ENCODE data around the gene CHRD. TPM values are rescaled to one million over a fixed set of nuclear protein-coding genes. Genes with fewer than 3 reads are reported as not detected.

The CHRD gene
- polyA plus RNA-seq, 12 donors: 14.6 to 38.9 (median 18.3) TPM; not detected in 1

- no peak for DNase-seq
These were observed 34.3 kb upstream of the CHRD start for GRCh38 chr3:184345317-184346144.

DNA sequence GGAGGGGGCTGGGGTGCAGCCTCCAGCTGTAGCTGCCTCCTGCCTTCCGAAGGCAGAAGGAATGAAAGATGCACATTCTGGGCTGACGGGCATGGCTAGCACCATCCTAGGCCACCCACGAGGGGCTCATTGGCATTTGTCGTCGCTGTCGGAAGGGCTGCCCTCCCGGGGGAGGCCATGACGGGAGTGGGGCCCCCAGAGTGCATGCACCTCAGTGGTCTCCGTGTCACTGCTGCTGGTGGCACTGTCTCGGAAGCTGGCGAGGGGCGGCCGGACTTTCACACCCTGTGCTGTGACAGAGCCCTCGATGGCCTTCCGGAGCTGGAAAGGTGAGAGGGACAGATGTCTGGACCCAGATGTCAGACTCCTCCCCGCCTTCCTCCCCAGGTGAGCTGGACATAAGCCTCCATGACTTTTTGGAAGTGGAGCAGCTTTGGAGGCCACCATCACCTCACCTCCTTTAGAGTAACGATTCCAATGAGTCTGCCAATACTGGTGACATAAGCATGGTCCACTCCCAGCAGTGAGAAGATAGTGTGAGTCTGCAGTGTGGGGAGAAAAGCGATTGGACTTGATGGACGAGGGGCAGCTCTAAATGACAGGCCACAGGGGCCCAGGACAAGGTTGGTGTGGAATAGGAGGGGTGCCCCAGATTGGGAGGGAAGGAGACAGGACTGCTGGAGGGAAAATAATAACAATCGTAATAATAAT, 33.2 kb upstream of the CHRD start:
- DNase-seq: no peak

DNA sequence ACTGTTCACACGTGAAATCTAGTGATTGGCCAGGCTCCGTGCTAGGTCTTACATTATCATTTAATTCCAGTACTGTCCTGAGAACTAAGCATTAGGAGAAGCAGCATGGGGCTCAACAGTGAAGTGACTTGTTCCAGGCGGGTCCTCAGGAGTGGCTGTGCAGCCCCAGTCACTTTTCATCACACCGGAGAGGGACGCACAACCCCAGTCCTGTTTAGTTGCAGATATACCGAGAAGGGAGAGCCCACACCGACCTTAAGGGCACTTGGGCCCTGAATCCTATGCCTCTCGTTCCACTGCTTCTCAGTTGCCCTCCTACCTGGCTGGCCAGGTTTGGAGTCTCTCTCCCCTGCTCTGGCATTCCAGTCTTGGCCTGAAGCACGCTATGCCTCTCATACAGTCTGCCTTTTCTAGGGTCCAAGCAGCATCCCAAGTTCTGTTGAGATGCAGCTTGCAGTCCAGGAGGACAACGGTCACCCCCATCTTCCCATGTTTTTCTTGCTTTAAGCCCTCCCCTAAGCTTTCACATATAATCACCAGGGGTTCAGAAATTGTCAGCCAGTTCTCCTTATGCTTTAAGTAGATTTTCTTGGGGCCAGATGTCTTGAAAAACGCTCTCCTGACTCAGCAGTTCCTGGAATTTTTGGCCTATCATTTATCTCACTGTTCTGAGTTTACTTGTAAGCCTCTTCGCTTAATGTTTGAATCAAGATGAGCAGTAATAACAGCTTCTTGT, 32.4 kb upstream of the CHRD start:
- no peak for DNase-seq

- DNase-seq: no peak
These were observed 31.8 kb upstream of the CHRD start for GRCh38 chr3:184348057-184348382.

- no peak for DNase-seq
These were observed 30.0 kb upstream of the CHRD start for GRCh38 chr3:184349563-184350470.

- DNase-seq: no peak
These were observed 29.2 kb upstream of the CHRD start for GRCh38 chr3:184350618-184351017.

GRCh38 chr3:184351511-184352148, 28.2 kb upstream of the CHRD start:
- DNase-seq: no peak

- no peak for DNase-seq
These were observed 27.6 kb upstream of the CHRD start for GRCh38 chr3:184352149-184352785.

DNA sequence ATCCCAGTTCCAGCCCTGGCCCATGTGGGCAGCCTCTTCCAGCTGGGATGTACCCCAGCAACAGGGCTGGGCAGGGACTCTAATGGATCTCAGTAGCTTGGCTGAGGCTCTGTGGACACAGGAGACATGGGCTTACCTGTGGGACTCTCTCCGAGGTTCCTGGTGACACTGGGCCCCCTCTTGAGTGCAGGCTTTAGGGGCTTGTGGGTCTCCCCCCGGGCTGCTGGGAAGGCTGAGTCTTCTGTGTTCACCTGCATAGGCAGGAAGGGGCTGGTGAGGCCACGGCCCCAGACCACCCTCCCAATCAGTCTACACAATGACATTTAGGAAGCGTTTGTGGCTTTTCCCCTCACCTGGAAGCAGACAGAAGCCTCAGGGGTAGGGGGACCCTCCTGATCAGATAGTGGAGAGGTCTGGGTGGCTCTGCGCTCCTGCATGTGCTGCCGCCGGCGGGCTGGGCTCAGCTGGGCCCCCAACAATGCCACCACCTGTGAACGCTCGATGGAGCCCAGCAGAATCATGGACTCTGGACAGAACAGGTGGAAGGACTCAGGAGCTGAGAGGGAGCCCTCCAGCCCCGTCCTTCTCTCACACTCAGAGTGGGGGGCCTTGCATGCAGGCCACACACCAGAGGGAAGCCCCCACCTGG, 26.8 kb upstream of the CHRD start:
- DNase-seq: no peak

DNA sequence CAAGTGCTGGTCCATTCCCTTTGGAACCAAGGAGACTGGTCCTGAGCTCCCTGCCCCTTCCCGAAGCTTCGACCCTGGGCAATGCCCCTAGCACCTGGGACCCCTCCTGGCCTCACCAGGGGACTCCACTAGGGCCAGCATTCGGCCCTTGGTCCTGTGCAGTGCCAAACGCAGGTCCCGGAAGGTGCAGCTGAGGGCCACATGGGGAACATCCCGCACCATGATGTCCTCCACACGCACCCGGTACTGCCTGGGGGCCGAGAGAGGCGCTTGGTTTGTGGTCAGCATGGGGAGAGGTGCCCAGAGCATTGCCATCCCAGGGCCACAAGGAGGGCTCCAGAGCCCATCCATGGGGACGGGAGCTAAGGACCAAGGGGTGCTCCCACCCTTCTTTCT, 26.3 kb upstream of the CHRD start:
- DNase-seq: no peak

DNA sequence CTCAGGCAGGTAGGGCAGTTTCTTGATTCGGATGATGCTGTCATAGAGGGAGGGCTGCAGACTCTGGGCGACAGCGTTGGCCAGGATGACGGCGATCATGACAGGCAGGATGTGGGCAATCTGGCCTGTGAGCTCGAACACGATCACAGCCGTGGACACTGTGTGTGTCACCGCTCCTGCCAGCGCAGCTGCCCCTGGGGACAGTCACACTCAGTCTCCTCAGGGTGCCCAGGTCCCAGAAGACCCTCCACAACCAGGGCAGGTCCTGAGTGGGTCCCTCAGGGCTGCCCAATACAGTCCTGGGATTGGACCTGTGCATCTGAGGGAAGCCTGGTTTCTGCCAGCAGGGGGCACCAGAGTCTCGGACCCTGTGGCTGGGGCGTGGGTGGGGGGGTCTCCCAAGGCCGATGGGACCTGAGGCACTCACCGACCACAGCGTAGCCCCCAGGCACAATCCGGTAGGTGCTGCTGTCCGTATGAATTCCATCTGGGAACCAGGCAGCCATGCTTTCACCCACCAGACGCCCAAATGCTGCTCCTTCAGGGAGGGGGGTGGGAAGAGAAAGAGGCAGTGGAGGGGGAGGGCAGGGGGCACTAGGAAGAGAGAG, 25.6 kb upstream of the CHRD start:
- no peak for DNase-seq

DNA sequence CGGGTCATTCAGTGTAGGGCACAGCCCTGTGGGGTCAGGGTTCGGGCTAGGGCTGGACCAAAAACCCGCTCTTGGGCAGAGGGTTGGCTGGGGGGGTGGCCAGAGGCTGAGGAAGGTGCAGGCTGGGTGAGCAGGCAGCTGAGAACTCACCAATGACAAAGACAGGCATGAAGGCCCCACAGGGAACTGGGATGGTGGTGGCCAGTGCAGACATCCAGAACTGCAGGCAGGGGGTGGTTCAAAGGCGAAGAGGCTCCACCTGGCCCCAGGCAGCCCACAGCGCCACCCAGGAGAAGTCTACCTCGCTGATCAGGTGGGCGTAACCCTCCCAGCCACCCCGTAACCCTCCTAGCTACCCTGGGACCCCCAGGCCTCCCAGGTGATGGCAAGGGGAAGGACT, 25.1 kb upstream of the CHRD start:
- DNase-seq: no peak

DNA sequence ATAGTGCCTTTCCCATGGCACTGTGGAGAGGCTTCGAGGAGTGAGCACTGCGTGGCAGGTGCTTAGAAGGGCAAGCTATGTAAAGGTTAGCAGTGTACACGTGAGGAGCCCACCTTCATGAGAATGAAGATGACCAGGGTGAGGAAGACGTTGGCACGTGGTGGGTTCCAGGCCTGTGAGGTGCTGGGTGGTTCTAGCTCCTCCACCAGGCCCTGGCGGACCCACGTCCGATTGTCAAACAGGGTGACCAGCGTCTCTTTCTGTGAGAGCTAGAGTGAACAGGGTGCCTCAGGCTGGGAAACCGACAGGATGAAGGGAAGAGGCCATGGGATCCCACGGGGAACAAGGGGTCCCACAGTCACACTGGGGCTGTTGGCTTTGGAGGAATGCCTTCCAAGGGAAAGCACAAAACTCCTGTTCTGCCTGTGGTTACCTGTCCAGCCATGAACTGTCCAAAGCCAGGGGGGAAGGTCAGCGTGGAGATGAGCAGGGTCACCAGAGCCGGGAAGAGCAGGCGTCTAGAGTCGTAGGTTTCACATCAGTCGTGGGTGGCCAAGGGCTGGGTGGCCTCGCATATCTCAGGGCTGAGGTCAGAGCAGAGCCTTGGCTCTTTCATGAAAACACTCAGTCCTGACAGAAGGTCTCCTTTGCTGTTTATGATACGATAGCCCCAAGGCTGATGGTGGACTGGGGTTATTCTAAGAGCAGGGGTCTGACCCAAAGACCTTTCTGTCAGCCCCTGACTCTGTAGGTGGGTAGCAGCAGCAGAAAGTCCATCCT, 24.4 kb upstream of the CHRD start:
- no peak for DNase-seq

- DNase-seq: no peak
These were observed 22.4 kb upstream of the CHRD start for GRCh38 chr3:184357248-184358123.

GRCh38 chr3:184358124-184358767, 21.6 kb upstream of the CHRD start:
- no peak for DNase-seq

GRCh38 chr3:184358921-184359350, 20.9 kb upstream of the CHRD start:
- DNase-seq: no peak

- DNase-seq: no peak
These were observed 20.2 kb upstream of the CHRD start for GRCh38 chr3:184359610-184360009.

All from muscle of arm (tissue), 12 donors.